Stimulated activated naive B cell treated with anti-CD40 and anti-IgM and Interleukin-4, amounts not matched to agents 10 μg/mL and 1 μg/mL and 100 μg/mL, for 72 hours (primary cell): ENCODE data around the gene NCKAP5.
"Not testable (repeated sequence)": the region's sequence is repeated elsewhere in the genome, so short reads cannot be mapped to it uniquely, and the experiment has no call there.

Experiments
- ATAC-seq, 2 donors: fragments of 150-1000 bp; cut with Tn5 transposase; replicated peaks; 2 replicates each; pipeline ENCODE4 v1.10.0; 2021; ENCODE audit warnings: moderate library complexity in 1 of 2
- DNase-seq: peaks from one replicate; pipeline ENCODE4 v3.0.0; 2021
- H3K27ac Mint-ChIP-seq: one replicate; pipeline ENCODE4 v1.8.0; 2022; ENCODE audit warnings: mild to moderate bottlenecking, mixed read lengths
- H3K27me3 Mint-ChIP-seq, 2 donors: one replicate each; pipeline ENCODE4 v1.8.0; 2022; ENCODE audit warnings: mixed read lengths in 2 of 2
- H3K36me3 Mint-ChIP-seq, 2 donors: one replicate each; pipeline ENCODE4 v1.8.0; 2022; ENCODE audit warnings: mixed read lengths in 2 of 2, mild to moderate bottlenecking in 1 of 2
- H3K4me1 Mint-ChIP-seq, 2 donors: one replicate each; pipeline ENCODE4 v1.8.0; 2022; ENCODE audit warnings: mixed read lengths in 2 of 2, mild to moderate bottlenecking in 1 of 2
- H3K4me3 Mint-ChIP-seq, 2 donors: one replicate each; pipeline ENCODE4 v1.8.0; 2022; ENCODE audit warnings: mild to moderate bottlenecking in 2 of 2, mixed read lengths in 2 of 2, moderate library complexity in 1 of 2
- H3K9me3 Mint-ChIP-seq, 2 donors: one replicate each; pipeline ENCODE4 v1.8.0; 2022; ENCODE audit warnings: mixed read lengths in 2 of 2, mild to moderate bottlenecking in 1 of 2

NCKAP5 gene

GRCh38 chr2:133235968-133236367 lies 332.3 kb downstream of the NCKAP5 start:
- ATAC-seq: no peak
- H3K4me3 Mint-ChIP-seq: no peak overlapping the region
- H3K4me1 Mint-ChIP-seq: no peaks in the 10 kb centered on the region
- no peak overlapping the region for H3K27ac Mint-ChIP-seq
- peaks cover 0 to 18% of the 10 kb centered on the region in 2 donors for H3K27me3 Mint-ChIP-seq
- no peaks in the 10 kb centered on the region for H3K9me3 Mint-ChIP-seq
- no peaks in the 10 kb centered on the region for H3K36me3 Mint-ChIP-seq
- DNase-seq: no peak

GRCh38 chr2:133232556-133232955 lies 335.7 kb downstream of the NCKAP5 start:
- Mint-ChIP-seq H3K36me3 (no peaks in the 10 kb centered on the region), H3K9me3 (no peaks in the 10 kb centered on the region), H3K4me3 (no peak overlapping the region), H3K4me1 (no peaks in the 10 kb centered on the region), H3K27ac (no peak overlapping the region), H3K27me3 (peaks cover 0 to 44% of the 10 kb centered on the region in 2 donors)
- no peak for ATAC-seq
- no peak for DNase-seq

- peaks cover 0 to 44% of the 10 kb centered on the region in 2 donors for H3K27me3 Mint-ChIP-seq
- H3K36me3 Mint-ChIP-seq: no peaks in the 10 kb centered on the region
- no peak overlapping the region for H3K27ac Mint-ChIP-seq
- H3K9me3 Mint-ChIP-seq: no peaks in the 10 kb centered on the region
- ATAC-seq (no peak), DNase-seq (no peak)
- no peak overlapping the region for H3K4me3 Mint-ChIP-seq
- H3K4me1 Mint-ChIP-seq: no peaks in the 10 kb centered on the region
Observed at GRCh38 chr2:133231264-133231663, 337.0 kb downstream of the NCKAP5 start.

- Mint-ChIP-seq H3K4me3 (no peak overlapping the region), H3K9me3 (no peaks in the 10 kb centered on the region), H3K4me1 (no peaks in the 10 kb centered on the region), H3K27ac (no peak overlapping the region), H3K27me3 (peaks cover 0 to 44% of the 10 kb centered on the region in 2 donors), H3K36me3 (no peaks in the 10 kb centered on the region)
- DNase-seq (no peak), ATAC-seq (no peak)
Observed at GRCh38 chr2:133229974-133230373, 338.3 kb downstream of the NCKAP5 start.

GRCh38 chr2:133223226-133223625 lies 345.0 kb downstream of the NCKAP5 start:
- no peak for DNase-seq
- Mint-ChIP-seq H3K9me3 (no peaks in the 10 kb centered on the region), H3K4me1 (no peaks in the 10 kb centered on the region), H3K27ac (no peak overlapping the region), H3K27me3 (peaks cover 0 to 1% of the 10 kb centered on the region in 2 donors), H3K36me3 (no peaks in the 10 kb centered on the region), H3K4me3 (no peak overlapping the region)
- no peak for ATAC-seq

GRCh38 chr2:133221398-133221797 lies 346.9 kb downstream of the NCKAP5 start:
- H3K36me3 Mint-ChIP-seq: no peaks in the 10 kb centered on the region
- H3K4me3 Mint-ChIP-seq: no peak overlapping the region

GRCh38 chr2:133218204-133218603 lies 350.1 kb downstream of the NCKAP5 start:
- Mint-ChIP-seq H3K27me3 (no peaks in the 10 kb centered on the region), H3K9me3 (peaks cover 0 to 6% of the 10 kb centered on the region in 2 donors)
- ATAC-seq: no peak

More at GRCh38 chr2:133221398-133221797, 346.9 kb downstream of the NCKAP5 start:
- H3K27ac Mint-ChIP-seq: no peak overlapping the region
- ATAC-seq: no peak
- H3K27me3 Mint-ChIP-seq: no peaks in the 10 kb centered on the region
- no peaks in the 10 kb centered on the region for H3K9me3 Mint-ChIP-seq
- no peak for DNase-seq
- H3K4me1 Mint-ChIP-seq: no peaks in the 10 kb centered on the region

GRCh38 chr2:133215477-133215876 lies 352.8 kb downstream of the NCKAP5 start:
- no peaks in the 10 kb centered on the region for H3K36me3 Mint-ChIP-seq
- no peak overlapping the region for H3K27ac Mint-ChIP-seq
- no peaks in the 10 kb centered on the region for H3K27me3 Mint-ChIP-seq
- ATAC-seq (no peak), DNase-seq (no peak)
- H3K4me1 Mint-ChIP-seq: no peaks in the 10 kb centered on the region
- no peak overlapping the region for H3K4me3 Mint-ChIP-seq
- H3K9me3 Mint-ChIP-seq: peaks cover 0 to 6% of the 10 kb centered on the region in 2 donors

More at GRCh38 chr2:133218204-133218603, 350.1 kb downstream of the NCKAP5 start:
- no peak for DNase-seq
- H3K36me3 Mint-ChIP-seq: no peaks in the 10 kb centered on the region
- H3K4me3 Mint-ChIP-seq: no peak overlapping the region
- no peaks in the 10 kb centered on the region for H3K4me1 Mint-ChIP-seq
- H3K27ac Mint-ChIP-seq: no peak overlapping the region

- no peak overlapping the region for H3K27ac Mint-ChIP-seq
- H3K27me3 Mint-ChIP-seq: no peaks in the 10 kb centered on the region
- DNase-seq (no peak), ATAC-seq (no peak)
- peaks cover 0 to 6% of the 10 kb centered on the region in 2 donors for H3K9me3 Mint-ChIP-seq
- no peaks in the 10 kb centered on the region for H3K36me3 Mint-ChIP-seq
- H3K4me3 Mint-ChIP-seq: no peak overlapping the region
- H3K4me1 Mint-ChIP-seq: no peaks in the 10 kb centered on the region
Observed at GRCh38 chr2:133213651-133214050, 354.6 kb downstream of the NCKAP5 start.

GRCh38 chr2:133209325-133209724 lies 358.9 kb downstream of the NCKAP5 start:
- Mint-ChIP-seq H3K27ac (no peak overlapping the region), H3K4me3 (no peak overlapping the region), H3K4me1 (no peaks in the 10 kb centered on the region), H3K36me3 (peaks cover 0 to 2% of the 10 kb centered on the region in 2 donors), H3K9me3 (peaks cover 7 to 14% of the 10 kb centered on the region in 2 donors), H3K27me3 (no peaks in the 10 kb centered on the region)
- DNase-seq (no peak), ATAC-seq (no peak)

- not testable (repeated sequence) for H3K27ac Mint-ChIP-seq, H3K4me3 Mint-ChIP-seq, DNase-seq, H3K27me3 Mint-ChIP-seq, ATAC-seq, H3K36me3 Mint-ChIP-seq, H3K4me1 Mint-ChIP-seq
- H3K9me3 Mint-ChIP-seq: peaks cover 12 to 15% of the 10 kb centered on the region in 2 donors
Observed at GRCh38 chr2:133206666-133207065, 361.6 kb downstream of the NCKAP5 start.

GRCh38 chr2:133204421-133204820 lies 363.8 kb downstream of the NCKAP5 start:
- no peaks in the 10 kb centered on the region for H3K4me1 Mint-ChIP-seq
- ATAC-seq (no peak), DNase-seq (no peak)
- no peak overlapping the region for H3K27ac Mint-ChIP-seq
- H3K9me3 Mint-ChIP-seq: peaks cover 14 to 22% of the 10 kb centered on the region in 2 donors
- H3K27me3 Mint-ChIP-seq: no peaks in the 10 kb centered on the region
- no peak overlapping the region for H3K4me3 Mint-ChIP-seq
- H3K36me3 Mint-ChIP-seq: peaks cover 0 to 2% of the 10 kb centered on the region in 2 donors

GRCh38 chr2:133200684-133201421 lies 367.4 kb downstream of the NCKAP5 start:
- ATAC-seq (no peak), DNase-seq (no peak)
- no peak overlapping the region for H3K27ac Mint-ChIP-seq

GRCh38 chr2:133198678-133199077 lies 369.6 kb downstream of the NCKAP5 start:
- no peak overlapping the region for H3K27ac Mint-ChIP-seq
- no peaks in the 10 kb centered on the region for H3K36me3 Mint-ChIP-seq
- no peak overlapping the region for H3K4me3 Mint-ChIP-seq
- H3K9me3 Mint-ChIP-seq: peaks cover 6 to 7% of the 10 kb centered on the region in 2 donors
- no peaks in the 10 kb centered on the region for H3K27me3 Mint-ChIP-seq
- ATAC-seq (no peak), DNase-seq (no peak)
- no peaks in the 10 kb centered on the region for H3K4me1 Mint-ChIP-seq

More at GRCh38 chr2:133200684-133201421, 367.4 kb downstream of the NCKAP5 start:
- no peaks in the 10 kb centered on the region for H3K36me3 Mint-ChIP-seq
- no peaks in the 10 kb centered on the region for H3K4me1 Mint-ChIP-seq
- H3K27me3 Mint-ChIP-seq: no peaks in the 10 kb centered on the region
- peaks cover 6 to 7% of the 10 kb centered on the region in 2 donors for H3K9me3 Mint-ChIP-seq
- H3K4me3 Mint-ChIP-seq: no peak overlapping the region

- DNase-seq: no peak
- H3K4me1 Mint-ChIP-seq: no peaks in the 10 kb centered on the region
- no peaks in the 10 kb centered on the region for H3K36me3 Mint-ChIP-seq
- no peak overlapping the region for H3K27ac Mint-ChIP-seq
- no peak for ATAC-seq
- peaks cover 6 to 7% of the 10 kb centered on the region in 2 donors for H3K9me3 Mint-ChIP-seq
- no peak overlapping the region for H3K4me3 Mint-ChIP-seq
- no peaks in the 10 kb centered on the region for H3K27me3 Mint-ChIP-seq
Observed at GRCh38 chr2:133197156-133197555, 371.1 kb downstream of the NCKAP5 start.
